ENCODE data around the gene AASDHPPT.
"Not testable (repeated sequence)": the region's sequence is repeated elsewhere in the genome, so short reads cannot be mapped to it uniquely, and the experiment has no call there.

AASDHPPT gene, protein sequence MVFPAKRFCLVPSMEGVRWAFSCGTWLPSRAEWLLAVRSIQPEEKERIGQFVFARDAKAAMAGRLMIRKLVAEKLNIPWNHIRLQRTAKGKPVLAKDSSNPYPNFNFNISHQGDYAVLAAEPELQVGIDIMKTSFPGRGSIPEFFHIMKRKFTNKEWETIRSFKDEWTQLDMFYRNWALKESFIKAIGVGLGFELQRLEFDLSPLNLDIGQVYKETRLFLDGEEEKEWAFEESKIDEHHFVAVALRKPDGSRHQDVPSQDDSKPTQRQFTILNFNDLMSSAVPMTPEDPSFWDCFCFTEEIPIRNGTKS

DNA sequence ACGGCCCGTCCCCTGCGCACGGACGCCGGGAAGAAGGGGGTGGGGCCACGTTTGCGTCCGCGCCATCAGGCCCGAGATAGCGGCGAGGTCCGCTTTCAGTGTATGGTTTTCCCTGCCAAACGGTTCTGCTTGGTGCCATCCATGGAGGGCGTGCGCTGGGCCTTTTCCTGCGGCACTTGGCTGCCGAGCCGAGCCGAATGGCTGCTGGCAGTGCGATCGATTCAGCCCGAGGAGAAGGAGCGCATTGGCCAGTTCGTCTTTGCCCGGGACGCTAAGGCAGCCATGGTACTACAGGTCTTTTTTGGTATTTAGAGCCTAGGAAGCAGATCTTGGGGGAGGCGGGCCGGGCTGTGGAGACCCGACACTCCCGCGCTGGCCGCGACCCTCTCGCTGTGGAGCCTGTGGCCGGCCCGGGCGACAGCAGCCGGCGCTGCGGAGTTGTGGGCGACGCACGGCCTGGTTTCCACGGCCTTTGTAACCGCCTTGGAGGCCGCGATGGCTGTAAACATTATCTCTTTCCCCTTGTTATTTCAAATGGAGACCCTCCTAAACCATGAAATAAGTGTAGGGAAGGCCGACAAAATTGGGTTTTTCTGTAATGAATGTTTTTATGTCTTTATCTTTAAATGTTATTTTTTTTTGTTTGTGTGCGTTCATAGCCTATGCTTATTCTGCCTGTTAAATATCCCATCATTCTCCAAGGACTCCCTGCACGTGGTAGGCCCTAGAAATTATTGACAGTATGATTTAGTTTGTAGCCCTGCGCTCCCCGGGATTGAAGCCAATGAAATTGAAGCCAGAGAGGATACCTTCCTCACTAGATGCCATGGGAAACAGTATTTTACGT, at the start of gene AASDHPPT:
Gene AASDHPPT (plus strand): TSS at position 54 of the 847 bp plus-strand sequence. CDS start 49 bp downstream, at position 103.
- no peak for TF ChIP-seq Cebpa-rat (IDR thresholded peaks at IDR 0.05)
- Histone ChIP-seq H3K27me3 (no peaks in the 10 kb centered on the region), H3K4me3 (peak within 1 kb of the TSS; percentile 94), H3K27ac (peak within 1 kb of the TSS; percentile 99), H3K4me1 (peaks cover 43% of the 10 kb centered on the region), H4K20me1 (peaks cover 42% of the 10 kb centered on the region), H3K36me3 (peaks cover 33% of the 10 kb centered on the region), H3K9me3 (no peaks in the 10 kb centered on the region), H3K4me2 (peak within 1 kb of the TSS; percentile 90), H3K9ac (peak within 1 kb of the TSS; percentile 99)

DNA sequence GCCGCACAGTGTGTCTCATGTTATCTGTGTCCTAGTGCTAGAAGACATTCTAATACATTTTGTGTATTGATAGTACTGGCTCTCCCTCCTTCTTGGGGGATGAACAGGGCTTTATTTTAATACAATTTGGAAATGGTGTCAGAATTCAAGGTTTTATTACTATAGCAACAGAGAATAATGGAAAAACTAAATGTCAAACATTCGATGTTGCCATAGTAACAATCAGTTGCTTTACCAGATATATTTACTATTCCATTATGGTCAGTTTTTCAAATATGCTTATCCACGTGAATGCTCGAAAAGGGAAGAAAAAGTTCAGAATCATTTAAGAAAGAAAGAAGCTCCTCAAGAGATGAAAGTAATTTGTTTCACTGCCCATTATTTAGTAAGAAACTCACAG, 46.9 kb upstream of the AASDHPPT start:
- Histone ChIP-seq H3K9ac (no peak overlapping the region), H3K9me3 (no peaks in the 10 kb centered on the region; the same call in 1 of the 2 replicates), H3K27ac (no peak overlapping the region), H3K4me1 (no peaks in the 10 kb centered on the region), H3K27me3 (no peaks in the 10 kb centered on the region), H4K20me1 (no peaks in the 10 kb centered on the region), H3K4me2 (no peak overlapping the region), H3K4me3 (no peak overlapping the region), H3K36me3 (no peaks in the 10 kb centered on the region)
- no peak for TF ChIP-seq Cebpa-rat (IDR thresholded peaks at IDR 0.05)

DNA sequence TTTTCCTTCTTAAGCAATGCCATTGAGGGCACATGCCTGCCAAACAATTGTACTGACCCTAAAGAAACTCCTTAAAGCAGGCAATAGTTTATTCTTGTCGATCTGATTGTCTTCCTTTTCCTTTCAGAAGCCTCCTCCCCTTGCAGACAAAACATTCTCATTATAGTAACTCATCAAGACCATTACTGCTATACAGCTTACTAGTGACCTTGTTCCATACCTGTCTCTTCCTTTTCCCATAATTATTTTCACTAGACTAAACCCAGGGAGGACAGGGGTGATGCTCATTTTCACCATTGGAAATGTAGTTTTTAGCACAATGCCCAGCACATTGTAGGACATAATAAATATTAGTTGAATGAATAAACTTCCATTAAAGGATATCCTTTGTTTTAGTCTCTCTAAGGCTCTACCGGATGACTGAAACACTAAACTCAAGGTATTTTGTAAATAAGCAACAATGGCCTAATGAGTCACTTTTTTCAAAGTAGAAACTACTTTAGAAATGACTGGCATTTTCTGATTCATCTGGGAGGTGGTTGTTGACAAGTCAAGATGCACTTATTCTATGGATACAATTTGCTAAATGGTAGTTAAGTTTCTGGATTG, 46.2 kb upstream of the AASDHPPT start:
- H3K27ac ChIP-seq: no peak overlapping the region
- no peak overlapping the region for H3K4me2 ChIP-seq
- no peak for TF ChIP-seq Cebpa-rat (IDR thresholded peaks at IDR 0.05)
- H3K36me3 ChIP-seq: no peaks in the 10 kb centered on the region
- H3K9ac ChIP-seq: no peak overlapping the region
- no peaks in the 10 kb centered on the region for H4K20me1 ChIP-seq
- H3K9me3 ChIP-seq: no peaks in the 10 kb centered on the region
- H3K4me1 ChIP-seq: no peaks in the 10 kb centered on the region
- no peak overlapping the region for H3K4me3 ChIP-seq
- H3K27me3 ChIP-seq: no peaks in the 10 kb centered on the region

DNA sequence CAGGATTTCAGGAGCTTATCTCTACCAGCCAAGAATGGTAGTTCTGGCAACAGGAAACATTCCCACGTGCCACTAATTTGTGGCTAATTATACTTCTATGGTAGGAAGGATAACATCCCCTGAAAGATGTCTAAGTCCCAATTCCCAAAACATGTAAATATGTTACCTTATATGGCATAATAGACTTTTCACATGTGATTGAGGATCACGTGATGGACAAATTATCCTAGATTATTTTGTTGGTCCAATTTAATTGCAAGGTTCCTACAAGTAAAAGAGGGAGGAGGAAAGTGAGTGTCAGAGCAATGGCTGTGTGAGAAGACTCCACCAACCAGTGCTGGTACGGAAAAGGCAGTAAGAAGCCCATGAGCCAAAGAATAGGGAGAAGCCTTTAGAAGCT, 45.5 kb upstream of the AASDHPPT start:
- Histone ChIP-seq H3K27ac (no peak overlapping the region), H3K4me2 (no peak overlapping the region), H3K4me3 (no peak overlapping the region), H3K36me3 (no peaks in the 10 kb centered on the region), H3K27me3 (no peaks in the 10 kb centered on the region), H3K9me3 (no peaks in the 10 kb centered on the region), H3K9ac (no peak overlapping the region), H3K4me1 (no peaks in the 10 kb centered on the region), H4K20me1 (no peaks in the 10 kb centered on the region)
- TF ChIP-seq Cebpa-rat (IDR thresholded peaks at IDR 0.05): no peak

- Histone ChIP-seq H3K36me3 (no peaks in the 10 kb centered on the region), H3K27ac (no peak overlapping the region), H3K4me1 (no peaks in the 10 kb centered on the region), H4K20me1 (no peaks in the 10 kb centered on the region), H3K9ac (no peak overlapping the region), H3K9me3 (no peaks in the 10 kb centered on the region), H3K4me2 (no peak overlapping the region), H3K27me3 (no peaks in the 10 kb centered on the region), H3K4me3 (no peak overlapping the region)
- TF ChIP-seq Cebpa-rat (IDR thresholded peaks at IDR 0.05): no peak
Measured at GRCh38 chr11:106032861-106033260, 44.6 kb upstream of the AASDHPPT start.

DNA sequence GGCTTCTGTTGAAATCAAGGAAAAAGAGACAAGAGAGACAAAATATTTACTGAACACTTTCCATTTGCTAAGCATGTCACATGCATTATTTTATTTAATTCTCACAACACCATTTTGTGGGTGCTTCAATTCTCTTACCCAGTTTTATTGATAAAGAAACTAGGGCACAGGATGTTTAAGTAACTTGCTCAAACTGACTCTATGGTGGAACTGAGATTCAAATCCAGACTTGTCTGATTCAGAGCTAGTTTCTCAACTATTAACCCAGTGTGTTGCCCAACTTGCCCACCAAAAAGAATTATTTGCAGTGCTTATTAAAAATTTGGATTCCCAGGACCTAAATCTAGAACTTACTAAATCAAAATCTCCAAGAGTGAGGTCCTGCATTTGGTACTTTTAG, 33.9 kb upstream of the AASDHPPT start:
- no peaks in the 10 kb centered on the region for H3K9me3 ChIP-seq
- H4K20me1 ChIP-seq: no peaks in the 10 kb centered on the region
- no peaks in the 10 kb centered on the region for H3K27me3 ChIP-seq
- TF ChIP-seq Cebpa-rat (IDR thresholded peaks at IDR 0.05): no peak
- no peaks in the 10 kb centered on the region for H3K4me1 ChIP-seq
- H3K4me3 ChIP-seq: no peak overlapping the region
- no peak overlapping the region for H3K27ac ChIP-seq
- no peak overlapping the region for H3K9ac ChIP-seq
- H3K4me2 ChIP-seq: no peak overlapping the region
- no peaks in the 10 kb centered on the region for H3K36me3 ChIP-seq

DNA sequence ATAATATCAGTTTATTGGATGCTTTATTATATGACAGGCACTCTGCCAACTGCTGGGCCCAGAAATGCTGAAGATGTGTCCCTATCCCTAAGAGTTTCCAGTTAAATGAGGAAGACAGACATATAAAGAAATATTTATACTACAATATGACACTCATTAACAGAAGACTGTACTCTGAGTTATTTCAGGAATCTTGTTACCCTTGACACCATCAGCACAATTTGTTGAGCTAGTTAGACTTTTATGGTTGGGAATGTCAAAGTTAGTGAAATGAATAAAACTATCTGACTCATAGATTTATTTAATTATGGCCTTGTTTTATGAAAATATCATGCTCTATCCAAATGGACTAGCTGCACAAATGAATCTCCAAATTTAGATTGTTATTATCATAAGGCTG, 29.8 kb upstream of the AASDHPPT start:
- Histone ChIP-seq H4K20me1 (no peaks in the 10 kb centered on the region), H3K36me3 (no peaks in the 10 kb centered on the region), H3K27ac (no peak overlapping the region), H3K27me3 (no peaks in the 10 kb centered on the region), H3K4me3 (no peak overlapping the region), H3K9me3 (no peaks in the 10 kb centered on the region), H3K9ac (no peak overlapping the region), H3K4me2 (no peak overlapping the region), H3K4me1 (no peaks in the 10 kb centered on the region)
- TF ChIP-seq Cebpa-rat (IDR thresholded peaks at IDR 0.05): no peak

GRCh38 chr11:106049727-106050476, 27.6 kb upstream of the AASDHPPT start:
- Histone ChIP-seq H3K27me3 (no peaks in the 10 kb centered on the region), H3K9ac (no peak overlapping the region), H3K9me3 (no peaks in the 10 kb centered on the region), H3K27ac (no peak overlapping the region), H3K36me3 (no peaks in the 10 kb centered on the region), H4K20me1 (no peaks in the 10 kb centered on the region), H3K4me3 (no peak overlapping the region), H3K4me2 (no peak overlapping the region), H3K4me1 (no peaks in the 10 kb centered on the region)
- TF ChIP-seq Cebpa-rat (IDR thresholded peaks at IDR 0.05): no peak

DNA sequence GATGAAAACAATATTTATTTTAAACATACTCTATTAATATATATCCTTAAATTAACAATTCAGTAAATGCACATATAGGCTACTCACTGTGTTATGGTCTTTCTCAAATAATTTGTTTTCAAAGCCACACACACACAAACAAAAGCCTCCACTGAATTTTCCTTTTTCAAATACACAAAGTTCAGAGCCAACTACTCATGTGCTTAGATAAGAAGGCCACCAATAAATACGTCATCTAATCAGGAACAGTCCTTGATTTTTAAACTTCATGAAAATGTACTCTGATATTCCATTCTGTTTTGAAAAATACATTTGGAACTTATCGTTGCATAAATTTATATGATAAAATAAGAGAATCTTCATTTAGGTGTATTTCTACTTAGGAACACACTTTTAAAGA, 26.4 kb upstream of the AASDHPPT start:
- H3K4me3 ChIP-seq: no peak overlapping the region
- no peaks in the 10 kb centered on the region for H3K36me3 ChIP-seq
- H3K9me3 ChIP-seq: no peaks in the 10 kb centered on the region
- H4K20me1 ChIP-seq: no peaks in the 10 kb centered on the region
- H3K27me3 ChIP-seq: no peaks in the 10 kb centered on the region
- H3K4me2 ChIP-seq: no peak overlapping the region
- TF ChIP-seq Cebpa-rat (IDR thresholded peaks at IDR 0.05): no peak
- H3K9ac ChIP-seq: no peak overlapping the region
- H3K4me1 ChIP-seq: no peaks in the 10 kb centered on the region
- H3K27ac ChIP-seq: no peak overlapping the region

DNA sequence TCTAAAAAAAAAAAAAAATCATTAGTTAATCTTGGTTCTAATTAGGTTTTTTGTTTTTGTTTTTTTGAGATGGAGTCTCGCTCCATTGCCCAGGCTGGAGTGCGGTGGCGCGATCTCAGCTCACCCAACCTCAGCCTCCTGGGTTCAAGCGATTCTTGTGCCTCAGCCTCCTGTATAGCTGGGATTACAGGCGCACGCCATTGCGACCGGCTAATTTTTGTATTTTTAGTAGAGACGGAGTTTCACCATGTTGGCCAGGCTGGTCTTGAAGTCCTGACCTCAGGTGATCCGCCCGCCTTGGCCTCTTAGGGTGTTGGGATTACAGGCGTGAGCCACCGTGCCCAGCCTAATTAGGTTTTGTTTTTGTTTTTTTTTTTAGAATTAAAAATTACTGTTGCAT, 19.1 kb upstream of the AASDHPPT start:
- not testable (repeated sequence) for H3K9me3 ChIP-seq, H3K36me3 ChIP-seq, H3K4me1 ChIP-seq, H3K4me2 ChIP-seq, H3K27ac ChIP-seq, H3K4me3 ChIP-seq, H3K9ac ChIP-seq, H4K20me1 ChIP-seq, H3K27me3 ChIP-seq

Measured in BLaER1 (cell line).